H4 (cell line): Measurements from ENCODE around the gene ELOB. TPM values are rescaled to one million over a fixed set of nuclear protein-coding genes. Genes with fewer than 3 reads are reported as not detected.

Experiments used
- DNase-seq: peaks from one replicate; pipeline ENCODE4 v3.0.0-alpha.2; 2015; ENCODE audit warnings: low spot score
- total RNA-seq: library from RNA; depleted of rRNA; stranded (reverse); fragments of >200 nt; shearing (Covaris generic); gene quantifications from 2 replicates; pipeline ENCODE4 v1.2.3, GENCODE V29; 2014

ELOB gene
- total RNA-seq, 1 experiment from 2014 or later, result 495 TPM

- no peak for DNase-seq
Measured at GRCh38 chr16:2810651-2811050, 33.6 kb upstream of the ELOB start.

GRCh38 chr16:2809149-2809760, 32.2 kb upstream of the ELOB start:
- DNase-seq, result no peak

- no peak for DNase-seq
Measured at GRCh38 chr16:2808181-2808580, 31.1 kb upstream of the ELOB start.

GRCh38 chr16:2806286-2806685, 29.2 kb upstream of the ELOB start:
- no peak for DNase-seq

- no peak for DNase-seq
Measured at GRCh38 chr16:2804728-2805127, 27.6 kb upstream of the ELOB start.

- DNase-seq, result no peak
Measured at GRCh38 chr16:2803545-2804195, 26.6 kb upstream of the ELOB start.

GRCh38 chr16:2799859-2800226, 22.8 kb upstream of the ELOB start:
- DNase-seq, result no peak

- DNase-seq, result no peak
Measured at GRCh38 chr16:2799205-2799858, 22.3 kb upstream of the ELOB start.

- no peak for DNase-seq
Measured at GRCh38 chr16:2798723-2799204, 21.7 kb upstream of the ELOB start.

GRCh38 chr16:2795395-2796143, 18.5 kb upstream of the ELOB start:
- no peak for DNase-seq

GRCh38 chr16:2792940-2793339, 15.9 kb upstream of the ELOB start:
- no peak for DNase-seq

- DNase-seq, result no peak
Measured at GRCh38 chr16:2791174-2791573, 14.1 kb upstream of the ELOB start.

GRCh38 chr16:2790631-2791030, 13.6 kb upstream of the ELOB start:
- DNase-seq, result no peak

- no peak for DNase-seq
Measured at GRCh38 chr16:2787961-2788360, 10.9 kb upstream of the ELOB start.

- DNase-seq, result no peak
Measured at GRCh38 chr16:2787406-2787805, 10.3 kb upstream of the ELOB start, which contains the start of gene PRSS33. TSS of gene PRSS33 (minus strand) at chr16:2787560. CDS start at chr16:2786547, 1,013 bp downstream.

- DNase-seq, result no peak
Measured at GRCh38 chr16:2786826-2787151, 9.7 kb upstream of the ELOB start.

- DNase-seq, result no peak
Measured at GRCh38 chr16:2786061-2786825, 9.2 kb upstream of the ELOB start.

GRCh38 chr16:2785101-2785991, 8.3 kb upstream of the ELOB start:
- no peak for DNase-seq

- no peak for DNase-seq
Measured at GRCh38 chr16:2784358-2785100, 7.4 kb upstream of the ELOB start.
